ENCODE measurements around the gene USP12. TPM values are rescaled to one million over a fixed set of nuclear protein-coding genes. Genes with fewer than 3 reads are reported as not detected.

Gene USP12
- total RNA-seq, 4 donors from 2014 or later: 25.9 to 57.2 (median 47.8) TPM

- DNase-seq: no peak
- peaks cover 20 to 89% (median 43%) of the 10 kb centered on the region in 4 donors for H3K4me1 ChIP-seq
- 90 to 100% methylated on average over 1 of the region's 1 CpG for WGBS, 2 donors (ENCODE audit: low coverage in 1 of 2)
- no peaks in the 10 kb centered on the region for H3K36me3 ChIP-seq
- in situ Hi-C loops (cut with MboI; ENCODE audit: low pct_ligation_motif_present in 1 of 4, low pct_unique_long_range_greater_than_20kb in 1 of 4, low sequenced_read_pairs in 3 of 4) (loop anchor here in 2 of 4 donors (25.0 kb wide), 2 partner anchors 96 to 179 kb away; partner anchors contain the start of genes RASL11A (in 1 of the 2) and RPL21 (in 1 of the 2)), intact Hi-C loops (cut with DNase I; ENCODE audit: low total_unique reads) (loop anchor here (10.0 kb wide), 1 partner anchor 142 kb away; no protein-coding TSS in a partner anchor)
- H3K27me3 ChIP-seq: no peaks in the 10 kb centered on the region
- H3K9me3 ChIP-seq: no peaks in the 10 kb centered on the region
- H3K27ac ChIP-seq: peak overlapping the region; percentile 7 to 53 (median 35)
- H3K4me3 ChIP-seq: no peak overlapping the region
- TF ChIP-seq POLR2AphosphoS5 (IDR thresholded peaks at IDR 0.05): no peak
- TF ChIP-seq POLR2A (IDR thresholded peaks at IDR 0.05): no peak
- TF ChIP-seq EP300 (IDR thresholded peaks at IDR 0.05; ENCODE audit: low read depth): no peak
- TF ChIP-seq CTCF (IDR thresholded peaks at IDR 0.05): no peak
Measured at GRCh38 chr13:27166313-27166712, 5.3 kb downstream of the USP12 start.

GRCh38 chr13:27161980-27162379, 9.6 kb downstream of the USP12 start:
- no peak for DNase-seq
- no peak for TF ChIP-seq CTCF (IDR thresholded peaks at IDR 0.05)
- TF ChIP-seq EP300 (IDR thresholded peaks at IDR 0.05; ENCODE audit: low read depth): no peak
- no peak for TF ChIP-seq POLR2AphosphoS5 (IDR thresholded peaks at IDR 0.05)
- TF ChIP-seq POLR2A (IDR thresholded peaks at IDR 0.05): no peak
- H3K27ac ChIP-seq: peak overlapping the region; percentile 34 to 71 (median 45)
- no peaks in the 10 kb centered on the region for H3K27me3 ChIP-seq
- H3K9me3 ChIP-seq: no peaks in the 10 kb centered on the region
- H3K36me3 ChIP-seq: no peaks in the 10 kb centered on the region
- in situ Hi-C loops (cut with MboI; ENCODE audit: low pct_ligation_motif_present in 1 of 4, low pct_unique_long_range_greater_than_20kb in 1 of 4, low sequenced_read_pairs in 3 of 4) (loop anchor here in 2 of 4 donors (25.0 kb wide), 2 partner anchors 100 to 175 kb away; partner anchors contain the start of genes RASL11A (in 1 of the 2) and RPL21 (in 1 of the 2)), intact Hi-C loops (cut with DNase I; ENCODE audit: low total_unique reads) (loop anchor here (10.0 kb wide), 1 partner anchor 137 kb away; no protein-coding TSS in a partner anchor)
- no peak overlapping the region for H3K4me3 ChIP-seq
- peaks cover 4 to 78% (median 21%) of the 10 kb centered on the region in 4 donors for H3K4me1 ChIP-seq
- 65 to 66% methylated on average over 4 to 5 of the region's 5 CpGs for WGBS, 2 donors (ENCODE audit: low coverage in 1 of 2)

- in situ Hi-C loops (cut with MboI; ENCODE audit: low pct_ligation_motif_present in 1 of 4, low pct_unique_long_range_greater_than_20kb in 1 of 4, low sequenced_read_pairs in 3 of 4) (loop anchor here in 2 of 4 donors (25.0 kb wide), 2 partner anchors 101 to 174 kb away; partner anchors contain the start of genes RASL11A (in 1 of the 2) and RPL21 (in 1 of the 2)), intact Hi-C loops (cut with DNase I; ENCODE audit: low total_unique reads) (loop anchor here (10.0 kb wide), 1 partner anchor 137 kb away; no protein-coding TSS in a partner anchor)
- WGBS, 2 donors (ENCODE audit: low coverage in 1 of 2): 68 to 88% methylated on average over 1 to 2 of the region's 2 CpGs
- TF ChIP-seq EP300 (IDR thresholded peaks at IDR 0.05; ENCODE audit: low read depth): no peak
- DNase-seq: no peak
- Histone ChIP-seq H3K4me3 (no peak overlapping the region), H3K27me3 (no peaks in the 10 kb centered on the region), H3K36me3 (no peaks in the 10 kb centered on the region), H3K27ac (peak overlapping the region; percentile 34 to 71 (median 45)), H3K9me3 (no peaks in the 10 kb centered on the region), H3K4me1 (peaks cover 3 to 72% (median 19%) of the 10 kb centered on the region in 4 donors)
Measured at GRCh38 chr13:27161423-27161822, 10.2 kb downstream of the USP12 start.

- TF ChIP-seq POLR2AphosphoS5 (IDR thresholded peaks at IDR 0.05) (no peak), EP300 (IDR thresholded peaks at IDR 0.05; ENCODE audit: low read depth) (no peak), CTCF (IDR thresholded peaks at IDR 0.05) (no peak), POLR2A (IDR thresholded peaks at IDR 0.05) (no peak)
- 86 to 88% methylated on average over 8 to 9 of the region's 9 CpGs for WGBS, 2 donors (ENCODE audit: low coverage in 1 of 2)
- H3K9me3 ChIP-seq: no peaks in the 10 kb centered on the region
- DNase-seq: no peak
- peaks cover 0 to 66% (median 16%) of the 10 kb centered on the region in 4 donors for H3K4me1 ChIP-seq
- no peaks in the 10 kb centered on the region for H3K36me3 ChIP-seq
- H3K4me3 ChIP-seq: no peak overlapping the region
- in situ Hi-C loops (cut with MboI; ENCODE audit: low pct_ligation_motif_present in 1 of 4, low pct_unique_long_range_greater_than_20kb in 1 of 4, low sequenced_read_pairs in 3 of 4): loop anchor here in 2 of 4 donors (25.0 kb wide), 2 partner anchors 102 to 173 kb away; partner anchors contain the start of genes RASL11A (in 1 of the 2) and RPL21 (in 1 of the 2)
- H3K27ac ChIP-seq: peak overlapping the region; percentile 34 to 71 (median 45)
- intact Hi-C loops (cut with DNase I; ENCODE audit: low total_unique reads): loop anchor here (10.0 kb wide), 1 partner anchor 136 kb away; no protein-coding TSS in a partner anchor
- H3K27me3 ChIP-seq: no peaks in the 10 kb centered on the region
Measured at GRCh38 chr13:27160657-27161295, 10.8 kb downstream of the USP12 start.
